Esophagus muscularis mucosa (tissue), 4 donors: ENCODE measurements around the gene FITM1. TPM values are rescaled to one million over a fixed set of nuclear protein-coding genes. Genes with fewer than 3 reads are reported as not detected.

ENCODE experiments used
- DNase-seq: peaks from one replicate; pipeline ENCODE4 v3.0.0-alpha.2; 2017; ENCODE audit errors: extremely low spot score
- H3K27ac ChIP-seq, 4 donors: fragments of 200-600 bp; sonication (generic); replicated peaks in 1 of 4; 1 replicate in 3 of 4; 2 replicates in 1 of 4; pipeline ENCODE4 v1.5.1; 2016 to 2019; ENCODE audit warnings: mild to moderate bottlenecking in 1 of 4
- H3K27me3 ChIP-seq, 4 donors: fragments of 200-600 bp; sonication (generic); one replicate each; pipeline versions ENCODE4 v1.5.1 to v1.6.0; 2016 to 2019
- H3K36me3 ChIP-seq, 4 donors: fragments of 200-600 bp; sonication (generic); one replicate each; pipeline ENCODE4 v1.5.1; 2016 to 2019
- H3K4me1 ChIP-seq, 4 donors: fragments of 200-600 bp; sonication (generic); one replicate each; pipeline ENCODE4 v1.5.1; 2016 to 2019
- H3K4me3 ChIP-seq, 4 donors: fragments of 200-600 bp; sonication (generic); 1 replicate in 2 of 4; 2 replicates in 2 of 4; pipeline ENCODE4 v1.5.1; 2016 to 2019; ENCODE audit warnings: mild to moderate bottlenecking in 4 of 4, moderate library complexity in 1 of 4
- H3K9me3 ChIP-seq, 4 donors: fragments of 200-600 bp; sonication (generic); 1 replicate in 3 of 4; 2 replicates in 1 of 4; pipeline ENCODE4 v1.5.1; 2016 to 2019
- CTCF ChIP-seq, 3 experiments: fragments of 200-600 bp in 2 of 3; fragments of 450-650 bp in 1 of 3; sonication (generic) in 2 of 3; IDR thresholded peaks; one replicate each; pipeline ENCODE4 v1.5.1; 2017 to 2019; ENCODE audit warnings: antibody characterized with exemption in 3 of 3, mild to moderate bottlenecking in 2 of 3, moderate library complexity in 1 of 3
- EP300 ChIP-seq: sonication (generic); formaldehyde crosslinking; IDR thresholded peaks from one replicate; pipeline ENCODE4 v1.6.1; 2017; ENCODE audit warnings: antibody characterized with exemption
- POLR2A ChIP-seq: fragments of 450-650 bp; IDR thresholded peaks from one replicate; pipeline ENCODE4 v1.6.1; 2017; ENCODE audit warnings: antibody characterized with exemption, moderate library complexity, mild to moderate bottlenecking, low read depth
- POLR2AphosphoS5 ChIP-seq, 2 donors: sonication (generic); formaldehyde crosslinking; IDR thresholded peaks; one replicate each; pipeline ENCODE4 v1.6.1; 2017; ENCODE audit warnings: antibody characterized with exemption in 2 of 2
- WGBS: methylation state at CpG from one replicate; pipeline ENCODE4 v1.1.5; 2018; 5-methylcytosine and 5-hydroxymethylcytosine counted together
- intact Hi-C: fragments of 100-400 bp; cut with DNase I; formaldehyde crosslinking; loops from one replicate; pipeline ENCODE4 v1.15.1; 2023
- total RNA-seq, 4 donors: library from RNA; depleted of rRNA; stranded (reverse); fragments of >200 nt; gene quantifications; one replicate each; pipeline versions ENCODE4 v1.1.0 to v1.2.1, GENCODE V29; 2016

Gene FITM1
- total RNA-seq, 4 donors from 2014 or later: 0.34 to 0.83 (median 0.52) TPM; not detected in 1

- WGBS: 95% methylated on average over 14 of the region's 14 CpGs
- intact Hi-C loops: no loop called here
- Histone ChIP-seq H3K4me1 (peaks cover 11 to 18% (median 16%) of the 10 kb centered on the region in 4 donors), H3K4me3 (no peak overlapping the region), H3K27me3 (no peaks in the 10 kb centered on the region), H3K27ac (peak overlapping the region in 1 of 4 donors; percentile 81), H3K36me3 (peaks cover 27 to 76% (median 73%) of the 10 kb centered on the region in 4 donors), H3K9me3 (no peaks in the 10 kb centered on the region)
- no peak for DNase-seq
- no peak for TF ChIP-seq CTCF (IDR thresholded peaks at IDR 0.05)
- TF ChIP-seq EP300: no peak
- TF ChIP-seq POLR2A: no peak
- TF ChIP-seq POLR2AphosphoS5 (IDR thresholded peaks at IDR 0.05): no peak
Observed at GRCh38 chr14:24177891-24178290, 47.4 kb downstream of the FITM1 start.

DNA sequence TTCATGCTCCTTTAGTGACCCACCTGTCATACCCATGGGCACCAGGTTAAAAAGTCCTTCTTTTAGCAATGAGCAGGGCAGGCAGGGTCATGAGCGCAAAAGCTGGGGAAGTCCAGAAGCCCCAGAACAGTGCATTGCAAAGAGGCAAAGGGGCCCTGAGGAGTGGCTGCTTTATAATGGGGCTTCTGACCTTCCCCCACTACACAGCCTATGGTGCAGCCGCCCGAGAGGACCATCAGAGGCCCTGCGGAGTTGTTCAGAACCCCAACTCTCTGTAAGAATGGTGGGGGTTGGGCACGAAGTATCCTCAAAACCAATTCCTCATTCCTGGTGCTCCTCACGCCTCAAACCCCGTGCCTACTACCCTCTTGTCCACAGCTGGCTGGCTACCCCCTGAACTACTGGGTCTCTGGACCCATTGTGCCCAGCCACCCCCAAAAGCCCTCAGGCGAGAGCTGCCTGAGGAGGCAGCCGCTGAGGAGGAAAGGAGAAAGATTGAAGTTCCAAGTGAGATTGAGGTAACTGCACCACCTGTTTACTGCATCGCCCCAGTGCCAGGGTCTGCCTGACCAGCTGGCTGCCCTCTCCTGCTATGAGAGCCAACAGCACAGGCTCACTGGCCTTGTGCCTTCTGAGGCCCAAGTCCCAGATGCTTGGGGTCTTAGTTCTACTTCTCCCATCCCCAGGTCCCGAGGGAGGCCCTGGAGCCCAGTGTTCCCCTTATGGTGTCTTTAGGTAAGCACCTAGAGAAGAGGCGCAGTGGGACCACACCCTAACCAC is 48.1 kb downstream of the FITM1 start:
- TF ChIP-seq CTCF (IDR thresholded peaks at IDR 0.05) (no peak), EP300 (no peak), POLR2A (no peak), POLR2AphosphoS5 (IDR thresholded peaks at IDR 0.05) (no peak)
- 82% methylated on average over 11 of the region's 12 CpGs for WGBS
- Histone ChIP-seq H3K27ac (peak overlapping the region; percentile 72 to 81 (median 76)), H3K4me1 (peaks cover 11 to 17% (median 16%) of the 10 kb centered on the region in 4 donors), H3K27me3 (no peaks in the 10 kb centered on the region), H3K4me3 (no peak overlapping the region), H3K9me3 (no peaks in the 10 kb centered on the region), H3K36me3 (peaks cover 34 to 80% (median 75%) of the 10 kb centered on the region in 4 donors)
- no peak for DNase-seq
- intact Hi-C loops: no loop called here

GRCh38 chr14:24179294-24179960 is 49.0 kb downstream of the FITM1 start:
- WGBS: 89% methylated on average over 9 of the region's 14 CpGs

More at GRCh38 chr14:24179294-24179960, 49.0 kb downstream of the FITM1 start:
- peaks cover 42 to 89% (median 82%) of the 10 kb centered on the region in 4 donors for H3K36me3 ChIP-seq
- peak overlapping the region; percentile 72 to 81 (median 76) for H3K27ac ChIP-seq
- no peak overlapping the region for H3K4me3 ChIP-seq
- intact Hi-C loops: no loop called here
- H3K27me3 ChIP-seq: no peaks in the 10 kb centered on the region
- H3K4me1 ChIP-seq: peaks cover 11 to 17% (median 16%) of the 10 kb centered on the region in 4 donors
- TF ChIP-seq POLR2AphosphoS5 (IDR thresholded peaks at IDR 0.05) (no peak), POLR2A (no peak), CTCF (IDR thresholded peaks at IDR 0.05) (no peak), EP300 (no peak)
- no peak for DNase-seq
- H3K9me3 ChIP-seq: no peaks in the 10 kb centered on the region
